Smooth muscle cell (in vitro differentiated cells): ENCODE data around the gene PRKCA. TPM values are rescaled to one million over a fixed set of nuclear protein-coding genes. Genes with fewer than 3 reads are reported as not detected.

ENCODE experiments used
- DNase-seq: peaks from one replicate; lab custom pipeline; 2025; ENCODE audit not compliant: unreplicated experiment; lab: John Stamatoyannopoulos, UW
- H2AFZ ChIP-seq: fragments of 200-600 bp; sonication (generic); 2 replicates; pipeline ENCODE4 v1.6.0; 2016; ENCODE audit warnings: antibody characterized with exemption, low read depth, mild to moderate bottlenecking
- H3F3A ChIP-seq: fragments of 200-600 bp; sonication (generic); 2 replicates; pipeline ENCODE4 v1.6.0; 2017; ENCODE audit warnings: antibody characterized with exemption, low read depth
- H3K27ac ChIP-seq: fragments of 200-600 bp; sonication (generic); 2 replicates; pipeline ENCODE4 v1.5.1; 2016; ENCODE audit warnings: low read depth, mild to moderate bottlenecking
- H3K27me3 ChIP-seq: fragments of 200-600 bp; sonication (generic); 2 replicates; pipeline ENCODE4 v1.6.1; 2016; ENCODE audit warnings: low read depth, mild to moderate bottlenecking
- H3K36me3 ChIP-seq: fragments of 200-600 bp; sonication (generic); 2 replicates; pipeline ENCODE4 v1.5.1; 2016; ENCODE audit warnings: low read depth
- H3K4me1 ChIP-seq: fragments of 200-600 bp; sonication (generic); 2 replicates; pipeline ENCODE4 v1.5.1; 2016; ENCODE audit warnings: low read depth
- H3K4me2 ChIP-seq: fragments of 200-600 bp; sonication (generic); 2 replicates; pipeline ENCODE4 v1.6.0; 2016; ENCODE audit warnings: mild to moderate bottlenecking
- H3K4me3 ChIP-seq: fragments of 200-600 bp; sonication (generic); 2 replicates; pipeline ENCODE4 v1.5.1; 2016; ENCODE audit warnings: mild to moderate bottlenecking
- H3K79me2 ChIP-seq: fragments of 200-600 bp; sonication (generic); 2 replicates; pipeline ENCODE4 v1.6.0; 2016; ENCODE audit warnings: low read depth, mild to moderate bottlenecking
- H3K9ac ChIP-seq: fragments of 200-600 bp; sonication (generic); 2 replicates; pipeline ENCODE4 v1.6.0; 2016; ENCODE audit warnings: low read depth
- H3K9me3 ChIP-seq: fragments of 200-600 bp; sonication (generic); replicated peaks from 2 replicates; pipeline ENCODE4 v1.5.1; 2016; ENCODE audit warnings: low read depth
- H4K20me1 ChIP-seq: fragments of 200-600 bp; sonication (generic); 2 replicates; pipeline ENCODE4 v1.6.0; 2016; ENCODE audit warnings: low read depth
- CTCF ChIP-seq: fragments of 200-600 bp; sonication (generic); IDR thresholded peaks from 2 replicates; pipeline ENCODE4 v1.5.1; 2017; ENCODE audit warnings: borderline replicate concordance, mild to moderate bottlenecking, antibody characterized with exemption; ENCODE audit not compliant: insufficient read depth, poor library complexity, severe bottlenecking
- WGBS: methylation state at CpG from one replicate; pipeline ENCODE4 v1.1.7; 2016; ENCODE audit warnings: low lambda C conversion rate; 5-methylcytosine and 5-hydroxymethylcytosine counted together
- polyA plus RNA-seq: library from polyadenylated mRNA; unstranded; fragments of >200 nt; fragmentation: Nextera tagmentation; extraction: Ambion mirVana; gene quantifications from 2 replicates; pipeline ENCODE4 v1.2.1, GENCODE V29; 2016
- total RNA-seq: library from RNA; depleted of rRNA; stranded (reverse); fragments of >200 nt; gene quantifications from 2 replicates; pipeline ENCODE4 v1.2.3, GENCODE V29; 2014

PRKCA gene
- total and polyA plus RNA-seq, 2 experiments from 2014 or later: 0.78 to 7.1 TPM

GRCh38 chr17:66807182-66807581 is 504.8 kb downstream of the PRKCA start:
- no peak for DNase-seq

GRCh38 chr17:66809408-66809807 is 507.0 kb downstream of the PRKCA start:
- H3K9ac ChIP-seq: no peak overlapping the region
- H3K4me3 ChIP-seq: no peak overlapping the region
- no peaks in the 10 kb centered on the region for H3K36me3 ChIP-seq
- no peaks in the 10 kb centered on the region for H3F3A ChIP-seq
- no peak overlapping the region for H2AFZ ChIP-seq
- WGBS: 93% methylated on average over 5 of the region's 5 CpGs
- H3K9me3 ChIP-seq: no peaks in the 10 kb centered on the region
- DNase-seq: no peak
- H3K27ac ChIP-seq: no peak overlapping the region
- H4K20me1 ChIP-seq: no peaks in the 10 kb centered on the region
- no peaks in the 10 kb centered on the region for H3K4me1 ChIP-seq
- no peaks in the 10 kb centered on the region for H3K79me2 ChIP-seq
- TF ChIP-seq CTCF: no peak
- H3K27me3 ChIP-seq: no peaks in the 10 kb centered on the region
- no peak overlapping the region for H3K4me2 ChIP-seq

More at GRCh38 chr17:66807182-66807581, 504.8 kb downstream of the PRKCA start:
- 96% methylated on average over 10 of the region's 10 CpGs for WGBS
- H3K4me3 ChIP-seq: no peak overlapping the region
- H3K4me2 ChIP-seq: no peak overlapping the region
- no peaks in the 10 kb centered on the region for H3F3A ChIP-seq
- no peak for TF ChIP-seq CTCF
- no peak overlapping the region for H3K27ac ChIP-seq
- no peaks in the 10 kb centered on the region for H3K36me3 ChIP-seq
- no peak overlapping the region for H3K9ac ChIP-seq
- H3K9me3 ChIP-seq: no peaks in the 10 kb centered on the region
- no peaks in the 10 kb centered on the region for H4K20me1 ChIP-seq
- peaks cover 3% of the 10 kb centered on the region for H3K4me1 ChIP-seq
- no peak overlapping the region for H2AFZ ChIP-seq
- H3K27me3 ChIP-seq: no peaks in the 10 kb centered on the region
- H3K79me2 ChIP-seq: no peaks in the 10 kb centered on the region

GRCh38 chr17:66810951-66811682 is 508.7 kb downstream of the PRKCA start:
- no peak for DNase-seq
- Histone ChIP-seq H3K79me2 (no peaks in the 10 kb centered on the region), H3F3A (no peaks in the 10 kb centered on the region), H3K4me1 (no peaks in the 10 kb centered on the region), H2AFZ (no peak overlapping the region), H3K36me3 (no peaks in the 10 kb centered on the region), H3K4me3 (no peak overlapping the region), H3K9me3 (no peaks in the 10 kb centered on the region), H3K9ac (no peak overlapping the region), H3K27ac (no peak overlapping the region), H3K27me3 (no peaks in the 10 kb centered on the region), H3K4me2 (no peak overlapping the region), H4K20me1 (no peaks in the 10 kb centered on the region)
- TF ChIP-seq CTCF: no peak
- WGBS: 92% methylated on average over 12 of the region's 12 CpGs

- no peak for DNase-seq
- no peaks in the 10 kb centered on the region for H3K9me3 ChIP-seq
- no peaks in the 10 kb centered on the region for H4K20me1 ChIP-seq
- no peaks in the 10 kb centered on the region for H3K27me3 ChIP-seq
- 90% methylated on average over 9 of the region's 9 CpGs for WGBS
- H2AFZ ChIP-seq: no peak overlapping the region
- H3K4me3 ChIP-seq: no peak overlapping the region
- no peak overlapping the region for H3K27ac ChIP-seq
- H3F3A ChIP-seq: no peaks in the 10 kb centered on the region
- H3K4me1 ChIP-seq: no peaks in the 10 kb centered on the region
- TF ChIP-seq CTCF: no peak
- no peaks in the 10 kb centered on the region for H3K36me3 ChIP-seq
- H3K9ac ChIP-seq: no peak overlapping the region
- no peak overlapping the region for H3K4me2 ChIP-seq
- H3K79me2 ChIP-seq: no peaks in the 10 kb centered on the region
Measured at GRCh38 chr17:66811683-66812054, 509.3 kb downstream of the PRKCA start.
